Gastroesophageal sphincter (tissue), 4 donors: Measurements from ENCODE around the gene COL6A1. TPM values are rescaled to one million over a fixed set of nuclear protein-coding genes. Genes with fewer than 3 reads are reported as not detected.

Experiments
- ATAC-seq: fragments of 150-250 bp; one replicate; pipeline ENCODE4 v1.9.1; 2016; ENCODE audit warnings: mild to moderate bottlenecking, moderate library complexity
- H3K27ac ChIP-seq, 4 donors: fragments of 200-600 bp; sonication (generic) in 3 of 4; 1 replicate in 3 of 4; 2 replicates in 1 of 4; pipeline ENCODE4 v1.5.1; 2016 to 2019
- H3K27me3 ChIP-seq: fragments of 200-600 bp; sonication (generic); one replicate; pipeline ENCODE4 v1.5.1; 2019
- H3K36me3 ChIP-seq, 2 donors: fragments of 200-600 bp; sonication (generic); one replicate each; pipeline ENCODE4 v1.5.1; 2019; ENCODE audit warnings: control low read depth in 1 of 2
- H3K4me1 ChIP-seq, 3 donors: fragments of 200-600 bp; sonication (generic); 1 replicate in 2 of 3; 2 replicates in 1 of 3; pipeline ENCODE4 v1.5.1; 2016 to 2019; ENCODE audit warnings: control low read depth in 2 of 3
- H3K4me3 ChIP-seq, 2 donors: fragments of 200-600 bp; sonication (generic); one replicate each; pipeline ENCODE4 v1.5.1; 2019; ENCODE audit warnings: mild to moderate bottlenecking in 1 of 2, moderate library complexity in 1 of 2
- H3K9me3 ChIP-seq, 3 donors: fragments of 200-600 bp; sonication (generic); one replicate each; pipeline ENCODE4 v1.5.1; 2017 to 2019; ENCODE audit warnings: control low read depth in 2 of 3
- CTCF ChIP-seq, 4 experiments: fragments of 200-600 bp in 2 of 4; fragments of 450-650 bp in 2 of 4; sonication (generic) in 1 of 4; IDR thresholded peaks; one replicate each; pipeline ENCODE4 v1.5.1; 2017 to 2019; ENCODE audit warnings: antibody characterized with exemption in 4 of 4, mild to moderate bottlenecking in 2 of 4, moderate library complexity in 2 of 4
- EP300 ChIP-seq: sonication (generic); formaldehyde crosslinking; IDR thresholded peaks from one replicate; pipeline ENCODE4 v1.6.1; 2017; ENCODE audit warnings: antibody characterized with exemption, mild to moderate bottlenecking
- POLR2A ChIP-seq, 2 donors: fragments of 450-650 bp; IDR thresholded peaks; one replicate each; pipeline ENCODE4 v1.6.1; 2017; ENCODE audit warnings: antibody characterized with exemption in 2 of 2, mild to moderate bottlenecking in 2 of 2, moderate library complexity in 1 of 2
- POLR2AphosphoS5 ChIP-seq: sonication (generic); formaldehyde crosslinking; IDR thresholded peaks from one replicate; pipeline ENCODE4 v1.6.1; 2017; ENCODE audit warnings: antibody characterized with exemption
- WGBS, 2 donors: methylation state at CpG; one replicate each; pipeline ENCODE4 v1.1.5; 2018; ENCODE audit warnings: low coverage in 1 of 2; 5-methylcytosine and 5-hydroxymethylcytosine counted together
- total RNA-seq, 4 donors: library from RNA; depleted of rRNA; stranded (reverse); fragments of >200 nt; gene quantifications; one replicate each; pipeline ENCODE4 v1.1.0, GENCODE V29; 2016

COL6A1 gene
- total RNA-seq, 4 donors from 2014 or later, result 477 to 1,231 (median 878) TPM

GRCh38 chr21:45937721-45938452, 43.7 kb upstream of the COL6A1 start:
- no peak overlapping the region for H3K4me3 ChIP-seq
- H3K27ac ChIP-seq, result no peak overlapping the region
- TF ChIP-seq CTCF (IDR thresholded peaks at IDR 0.05) (no peak), POLR2A (IDR thresholded peaks at IDR 0.05) (no peak), EP300 (no peak), POLR2AphosphoS5 (no peak)
- peaks cover 0 to 29% of the 10 kb centered on the region in 2 donors for H3K36me3 ChIP-seq
- no CpG with 5 or more reads among the region's 17 CpGs for WGBS, 2 donors
- no peaks in the 10 kb centered on the region for H3K27me3 ChIP-seq
- peaks cover 0 to 28% (median 0%) of the 10 kb centered on the region in 3 donors for H3K9me3 ChIP-seq
- no peaks in the 10 kb centered on the region for H3K4me1 ChIP-seq
- ATAC-seq, result no peak

- Histone ChIP-seq H3K27ac (no peak overlapping the region), H3K27me3 (no peaks in the 10 kb centered on the region), H3K4me1 (no peaks in the 10 kb centered on the region), H3K9me3 (peaks cover 0 to 28% (median 0%) of the 10 kb centered on the region in 3 donors), H3K4me3 (no peak overlapping the region), H3K36me3 (peaks cover 0 to 29% of the 10 kb centered on the region in 2 donors)
- WGBS, 2 donors, result 83% methylated on average over 1 of the region's 1 CpG; no CpG with 5 or more reads in 1 of the 2 donors
- no peak for TF ChIP-seq CTCF (IDR thresholded peaks at IDR 0.05)
- no peak for TF ChIP-seq POLR2AphosphoS5
- no peak for TF ChIP-seq POLR2A (IDR thresholded peaks at IDR 0.05)
- TF ChIP-seq EP300, result no peak
- ATAC-seq, result no peak
Observed at GRCh38 chr21:45938453-45938755, 43.2 kb upstream of the COL6A1 start.

GRCh38 chr21:45938811-45939520, 42.6 kb upstream of the COL6A1 start:
- no peak for ATAC-seq
- Histone ChIP-seq H3K4me1 (no peaks in the 10 kb centered on the region), H3K36me3 (peaks cover 0 to 29% of the 10 kb centered on the region in 2 donors), H3K9me3 (peaks cover 0 to 28% (median 0%) of the 10 kb centered on the region in 3 donors), H3K27me3 (no peaks in the 10 kb centered on the region), H3K27ac (no peak overlapping the region), H3K4me3 (no peak overlapping the region)
- TF ChIP-seq CTCF (IDR thresholded peaks at IDR 0.05) (no peak), EP300 (no peak), POLR2A (IDR thresholded peaks at IDR 0.05) (no peak)
- 82 to 100% methylated on average over 1 to 3 of the region's 17 CpGs for WGBS, 2 donors

GRCh38 chr21:45939521-45940045, 42.0 kb upstream of the COL6A1 start:
- no peak for ATAC-seq
- WGBS, 2 donors, result no CpG with 5 or more reads among the region's 15 CpGs

More at GRCh38 chr21:45939521-45940045, 42.0 kb upstream of the COL6A1 start:
- TF ChIP-seq CTCF (IDR thresholded peaks at IDR 0.05), result no peak
- TF ChIP-seq POLR2A (IDR thresholded peaks at IDR 0.05), result no peak
- no peak for TF ChIP-seq POLR2AphosphoS5
- no peak for TF ChIP-seq EP300
- no peak overlapping the region for H3K27ac ChIP-seq
- no peaks in the 10 kb centered on the region for H3K27me3 ChIP-seq
- H3K9me3 ChIP-seq, result peaks cover 0 to 25% (median 0%) of the 10 kb centered on the region in 3 donors
- H3K36me3 ChIP-seq, result peaks cover 0 to 29% of the 10 kb centered on the region in 2 donors
- no peaks in the 10 kb centered on the region for H3K4me1 ChIP-seq
- no peak overlapping the region for H3K4me3 ChIP-seq
